Right cardiac atrium (tissue), 5 donors: ENCODE measurements around the gene SYNRG. TPM values are rescaled to one million over a fixed set of nuclear protein-coding genes. Genes with fewer than 3 reads are reported as not detected.

Experiments used
- ATAC-seq, 2 donors: fragments of 200-7000 bp; cut with Tn5 transposase; one replicate each; pipeline versions ENCODE4 v1.8.0 to v1.9.1; 2020; ENCODE audit warnings: moderate library complexity in 2 of 2, mild to moderate bottlenecking in 1 of 2
- DNase-seq, 3 donors: peaks; one replicate each; pipeline ENCODE4 v3.0.0-alpha.2; 2020
- H3K27ac ChIP-seq: one replicate; pipeline ENCODE4 v1.5.1; 2013; ENCODE audit warnings: mild to moderate bottlenecking, low read length, control low read depth, moderate library complexity
- H3K27me3 ChIP-seq: one replicate; pipeline ENCODE4 v1.6.1; 2013; ENCODE audit not compliant: control insufficient read depth, insufficient read depth
- H3K4me1 ChIP-seq: one replicate; pipeline ENCODE4 v1.6.1; 2013; ENCODE audit warnings: low read length; ENCODE audit not compliant: control insufficient read depth, insufficient read depth
- H3K4me3 ChIP-seq: one replicate; pipeline ENCODE4 v1.5.1; 2013; ENCODE audit warnings: low read length, control low read depth
- H3K9me3 ChIP-seq: one replicate; pipeline ENCODE4 v1.6.1; 2013; ENCODE audit warnings: low read length; ENCODE audit not compliant: control insufficient read depth
- WGBS: extraction: QIAGEN DNeasy Blood & Tissue Kit; methylation state at CpG from one replicate; pipeline ENCODE4 v1.1.7; 2013; 5-methylcytosine and 5-hydroxymethylcytosine counted together
- intact Hi-C, 4 donors: fragments of 100-400 bp; cut with DNase I; formaldehyde crosslinking; loops; one replicate each; pipeline versions ENCODE4 v1.11.0 to v1.14.0; 2022 to 2023
- polyA plus RNA-seq: library from polyadenylated mRNA; stranded (reverse); fragments of 200-250 nt; gene quantifications from one replicate; pipeline ENCODE4 v1.2.3, GENCODE V29; 2013
- total RNA-seq, 4 donors: library from RNA; stranded (reverse); fragmentation: NEBNext Ultra II Directional; extraction: Animal tissue kit (Norgen Biotek cat#: 25700); gene quantifications; one replicate each; pipeline ENCODE4 v1.2.1, GENCODE V29; 2021
- donor health status: healthy with polysubstance abuse.
- donor health status: DM: no; HTN: yes; CAD: no.
- donor health status: DM: no; HTN: no; CAD: no.
- donor health status: DM: no; HTN: yes; CAD: no; lungs with severe emphysema.
- donor health status: DM: yes; HTN: yes; CAD: no.

SYNRG gene
- total and polyA plus RNA-seq, 5 donors, result 6.0 to 35.9 (median 35.5) TPM

GRCh38 chr17:37567137-37567536, 42.1 kb downstream of the SYNRG start:
- DNase-seq (no peak), ATAC-seq (no peak)
- intact Hi-C loops, result no loop called here
- no peak overlapping the region for H3K4me3 ChIP-seq
- no peaks in the 10 kb centered on the region for H3K9me3 ChIP-seq
- WGBS, result 68% methylated on average over 2 of the region's 2 CpGs
- H3K27ac ChIP-seq, result no peak overlapping the region
- H3K27me3 ChIP-seq, result no peaks in the 10 kb centered on the region
- H3K4me1 ChIP-seq, result no peaks in the 10 kb centered on the region

DNA sequence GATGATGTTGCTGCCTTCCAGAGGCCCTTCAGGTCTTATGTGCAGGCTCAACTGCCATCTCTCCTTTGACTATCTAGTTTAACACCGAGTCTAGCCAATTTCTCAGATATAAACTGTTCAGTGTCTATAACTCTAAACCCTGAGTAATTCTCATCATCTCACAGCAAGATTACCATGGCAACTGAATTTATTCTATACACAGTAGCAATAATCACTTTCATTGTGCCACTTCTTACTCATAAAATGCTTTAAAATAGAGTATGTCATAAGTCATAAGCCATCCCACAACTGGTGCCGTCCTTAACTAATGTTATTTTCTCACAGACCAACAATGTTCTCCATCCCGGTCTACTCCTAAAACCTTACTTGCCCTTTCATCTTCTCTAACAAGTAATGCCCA, 45.0 kb downstream of the SYNRG start:
- Histone ChIP-seq H3K4me3 (no peak overlapping the region), H3K27me3 (no peaks in the 10 kb centered on the region), H3K9me3 (no peaks in the 10 kb centered on the region), H3K4me1 (no peaks in the 10 kb centered on the region), H3K27ac (no peak overlapping the region)
- intact Hi-C loops, result no loop called here
- ATAC-seq (no peak), DNase-seq (no peak)
- WGBS, result 91% methylated on average over 3 of the region's 3 CpGs

DNA sequence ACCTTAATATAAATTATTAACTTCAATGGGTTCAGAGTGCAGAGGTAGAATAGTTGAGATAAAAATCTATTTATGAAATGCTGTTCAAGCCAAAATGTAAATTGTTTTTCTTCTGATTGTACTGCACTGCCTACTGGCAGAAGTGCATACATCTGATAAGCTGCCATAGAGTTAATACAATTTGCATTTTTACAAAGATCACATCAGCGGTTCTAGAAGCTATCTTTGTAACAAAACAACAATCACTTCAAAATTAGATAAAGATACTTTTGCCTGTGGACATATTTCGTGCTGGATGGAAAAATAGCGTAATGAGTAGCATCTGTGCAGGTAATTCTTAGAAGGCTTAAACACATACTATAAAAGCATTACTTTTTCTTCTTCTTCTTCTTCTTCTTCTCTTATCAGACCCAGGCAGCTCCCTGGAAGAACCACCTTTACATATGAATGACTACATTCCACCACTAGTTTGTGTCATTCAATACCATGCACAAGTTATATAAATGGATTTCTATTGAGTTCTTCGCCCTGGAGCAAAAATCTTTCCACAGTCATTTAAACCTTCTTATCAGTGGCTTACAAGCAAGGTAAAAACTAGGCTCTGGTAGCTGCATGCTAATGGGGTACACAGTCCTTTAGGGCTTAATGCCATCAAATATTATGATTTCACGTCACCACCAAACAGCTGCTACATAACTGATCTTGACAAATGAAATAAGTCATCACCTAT, 47.0 kb downstream of the SYNRG start:
- Histone ChIP-seq H3K4me1 (no peaks in the 10 kb centered on the region), H3K27ac (no peak overlapping the region), H3K4me3 (no peak overlapping the region), H3K27me3 (no peaks in the 10 kb centered on the region), H3K9me3 (no peaks in the 10 kb centered on the region)
- ATAC-seq (no peak), DNase-seq (no peak)
- 89% methylated on average over 5 of the region's 5 CpGs for WGBS
- intact Hi-C loops, result no loop called here

DNA sequence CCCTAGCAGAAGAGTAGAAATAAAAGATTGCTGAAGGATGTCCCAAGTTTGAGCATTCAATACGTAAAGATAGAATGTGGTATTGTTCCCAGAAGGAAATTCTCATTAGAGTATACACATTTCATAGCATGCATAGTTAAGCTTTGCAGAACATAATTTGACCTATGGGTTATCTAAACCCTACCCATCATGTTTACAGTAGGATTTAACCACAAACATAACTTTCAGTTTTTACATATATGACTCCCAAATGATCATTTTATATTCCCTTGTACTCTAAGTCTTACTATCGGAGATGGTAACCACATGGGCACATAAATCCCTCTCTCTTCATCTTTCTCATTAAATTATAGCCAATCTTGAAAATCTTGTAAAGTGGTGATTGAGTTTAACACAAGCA, 50.9 kb downstream of the SYNRG start:
- 91% methylated on average over 2 of the region's 2 CpGs for WGBS
- intact Hi-C loops, result no loop called here

DNA sequence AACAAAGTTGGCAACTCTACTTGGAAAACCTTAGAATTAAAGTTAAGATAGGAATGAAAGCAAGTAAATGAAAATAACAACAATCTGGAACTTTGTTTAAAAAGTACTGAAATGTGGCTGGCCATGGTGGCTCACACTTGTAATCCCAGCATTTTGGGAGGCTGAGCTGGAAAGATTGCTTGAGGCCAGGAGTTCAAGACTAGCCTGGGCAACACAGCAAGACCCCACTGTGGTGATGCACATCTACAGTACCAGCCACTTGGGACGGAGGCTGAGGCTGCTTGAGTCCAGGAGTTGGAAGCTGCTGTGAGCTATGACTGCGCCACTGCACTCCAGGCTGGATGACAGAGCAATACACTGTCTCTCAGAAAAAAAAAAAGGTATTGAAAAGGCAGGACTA, 51.7 kb downstream of the SYNRG start:
- H3K9me3 ChIP-seq, result no peaks in the 10 kb centered on the region
- intact Hi-C loops, result no loop called here
- DNase-seq, result no peak
- WGBS, result 97% methylated on average over 2 of the region's 2 CpGs
- no peak overlapping the region for H3K4me3 ChIP-seq
- no peaks in the 10 kb centered on the region for H3K27me3 ChIP-seq
- no peak overlapping the region for H3K27ac ChIP-seq
- ATAC-seq, result no peak
- H3K4me1 ChIP-seq, result no peaks in the 10 kb centered on the region

More for the DNA sequence above, 50.9 kb downstream of the SYNRG start:
- ATAC-seq (no peak), DNase-seq (no peak)
- Histone ChIP-seq H3K27me3 (no peaks in the 10 kb centered on the region), H3K27ac (no peak overlapping the region), H3K4me1 (no peaks in the 10 kb centered on the region), H3K4me3 (no peak overlapping the region), H3K9me3 (no peaks in the 10 kb centered on the region)

DNA sequence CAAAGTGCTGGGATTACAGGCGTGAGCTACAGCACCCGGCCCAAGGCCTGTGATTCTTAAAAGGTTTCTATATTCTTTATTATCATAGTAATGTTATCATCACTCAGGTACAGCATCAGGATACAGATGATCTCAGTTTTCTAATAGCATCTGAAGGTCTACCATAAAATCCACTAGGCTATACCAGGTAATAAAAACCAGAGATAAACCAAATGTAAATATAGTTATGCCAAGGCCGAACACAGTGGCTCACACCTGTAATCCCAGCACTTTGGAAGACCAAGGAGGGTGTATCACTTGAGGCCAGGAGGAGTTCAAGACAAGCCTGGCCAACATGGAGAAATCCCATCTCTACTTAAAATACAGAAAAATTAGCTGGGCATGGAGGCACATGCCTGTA, 53.8 kb downstream of the SYNRG start:
- Histone ChIP-seq H3K4me1 (no peaks in the 10 kb centered on the region), H3K27ac (no peak overlapping the region), H3K4me3 (no peak overlapping the region), H3K27me3 (no peaks in the 10 kb centered on the region), H3K9me3 (no peaks in the 10 kb centered on the region)
- DNase-seq (no peak), ATAC-seq (no peak)
- WGBS, result 96% methylated on average over 3 of the region's 3 CpGs
- intact Hi-C loops, result no loop called here

- ATAC-seq, result no peak
- intact Hi-C loops, result no loop called here
- H3K4me3 ChIP-seq, result no peak overlapping the region
Observed at GRCh38 chr17:37553401-37553966, 55.7 kb downstream of the SYNRG start.

DNA sequence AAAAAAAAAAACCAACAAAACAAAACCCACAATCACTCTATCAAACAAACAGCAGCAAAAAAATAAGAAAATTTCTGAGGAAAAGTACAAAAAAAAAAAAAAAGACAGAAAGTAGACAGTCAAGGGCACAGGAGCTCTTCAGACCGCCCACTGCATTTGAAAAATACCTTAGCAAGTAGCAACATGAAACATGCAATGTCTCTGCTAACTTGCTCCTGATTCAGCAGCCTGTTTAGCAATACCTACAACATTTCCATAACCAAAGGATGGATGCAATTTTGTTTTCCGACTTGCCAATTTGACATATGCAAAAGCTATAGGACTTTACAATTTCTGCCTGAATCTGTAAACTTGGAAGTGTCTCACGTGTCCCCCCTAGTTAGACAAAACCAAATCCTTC, 57.4 kb downstream of the SYNRG start:
- H3K27ac ChIP-seq, result no peak overlapping the region
- DNase-seq, result no peak
- intact Hi-C loops, result no loop called here
- H3K9me3 ChIP-seq, result no peaks in the 10 kb centered on the region
- no peak for ATAC-seq
- H3K27me3 ChIP-seq, result no peaks in the 10 kb centered on the region
- no peaks in the 10 kb centered on the region for H3K4me1 ChIP-seq
- WGBS, result 83% methylated on average over 3 of the region's 3 CpGs
- H3K4me3 ChIP-seq, result no peak overlapping the region

More at GRCh38 chr17:37553401-37553966, 55.7 kb downstream of the SYNRG start:
- no peaks in the 10 kb centered on the region for H3K4me1 ChIP-seq
- no peak for DNase-seq
- 82% methylated on average over 6 of the region's 6 CpGs for WGBS
- no peak overlapping the region for H3K27ac ChIP-seq
- H3K9me3 ChIP-seq, result no peaks in the 10 kb centered on the region
- no peaks in the 10 kb centered on the region for H3K27me3 ChIP-seq

DNA sequence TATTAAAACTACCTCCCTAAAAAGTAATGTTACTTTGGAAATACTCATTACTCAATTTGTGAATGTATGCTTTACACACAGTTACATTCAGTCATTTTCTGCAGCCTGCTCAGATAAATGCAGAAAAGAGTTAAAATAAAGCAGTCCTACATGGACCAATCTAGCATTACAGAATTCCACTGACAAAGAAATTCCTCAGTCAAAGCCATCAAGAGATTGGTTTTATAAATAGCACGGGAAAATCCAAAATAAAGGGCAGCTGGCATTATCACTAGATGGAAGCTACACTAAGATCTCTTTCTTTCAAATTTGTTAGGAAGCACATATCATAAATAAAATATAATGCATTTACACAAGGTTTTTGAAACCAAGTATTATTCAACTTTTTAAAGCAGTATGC, 61.2 kb downstream of the SYNRG start:
- ATAC-seq (no peak), DNase-seq (no peak)
- 27% methylated on average over 1 of the region's 1 CpG for WGBS
- no peak overlapping the region for H3K27ac ChIP-seq
- H3K9me3 ChIP-seq, result no peaks in the 10 kb centered on the region
- H3K4me3 ChIP-seq, result no peak overlapping the region
- H3K27me3 ChIP-seq, result no peaks in the 10 kb centered on the region
- intact Hi-C loops, result no loop called here
- H3K4me1 ChIP-seq, result no peaks in the 10 kb centered on the region

GRCh38 chr17:37546302-37546701, 62.9 kb downstream of the SYNRG start:
- no peak for DNase-seq
- WGBS, result 39% methylated on average over 3 of the region's 3 CpGs
- Histone ChIP-seq H3K9me3 (no peaks in the 10 kb centered on the region), H3K4me1 (no peaks in the 10 kb centered on the region), H3K4me3 (no peak overlapping the region), H3K27me3 (no peaks in the 10 kb centered on the region), H3K27ac (no peak overlapping the region)
- ATAC-seq, result no peak
- intact Hi-C loops, result no loop called here

- no peak for ATAC-seq
- H3K4me3 ChIP-seq, result no peak overlapping the region
- no peak for DNase-seq
- H3K27me3 ChIP-seq, result no peaks in the 10 kb centered on the region
- WGBS, result 77% methylated on average over 2 of the region's 2 CpGs
- intact Hi-C loops, result no loop called here
- H3K27ac ChIP-seq, result no peak overlapping the region
- H3K4me1 ChIP-seq, result no peaks in the 10 kb centered on the region
- no peaks in the 10 kb centered on the region for H3K9me3 ChIP-seq
Observed at GRCh38 chr17:37545486-37545885, 63.7 kb downstream of the SYNRG start.
